DOHH2 (cell line): Measurements from ENCODE around the gene HCN2.
"Not testable (repeated sequence)": the region's sequence is repeated elsewhere in the genome, so short reads cannot be mapped to it uniquely, and the experiment has no call there.

ENCODE experiments used
- H3F3A ChIP-seq: fragments of 200-600 bp; sonication (generic), shearing (Covaris generic); 2 replicates; pipeline ENCODE4 v1.6.0; 2016; ENCODE audit warnings: antibody characterized with exemption, mild to moderate bottlenecking; ENCODE audit not compliant: control insufficient read depth, insufficient read depth
- H3K27ac ChIP-seq: fragments of 200-600 bp; sonication (generic); 2 replicates; pipeline ENCODE4 v1.5.1; 2014; ENCODE audit warnings: low read depth, mild to moderate bottlenecking, low read length, moderate library complexity
- H3K27me3 ChIP-seq: fragments of 200-600 bp; sonication (generic); 2 replicates; pipeline ENCODE4 v1.6.1; 2014; ENCODE audit warnings: mild to moderate bottlenecking, low read length, mixed read lengths; ENCODE audit not compliant: control insufficient read depth
- H3K36me3 ChIP-seq: fragments of 200-600 bp; sonication (generic); 2 replicates; pipeline ENCODE4 v1.6.1; 2014; ENCODE audit warnings: mild to moderate bottlenecking, low read length, moderate library complexity, mixed read lengths; ENCODE audit not compliant: control insufficient read depth
- H3K4me1 ChIP-seq: fragments of 200-600 bp; sonication (generic); 2 replicates; pipeline ENCODE4 v1.6.1; 2014; ENCODE audit warnings: mild to moderate bottlenecking, low read length, mixed read lengths; ENCODE audit not compliant: control insufficient read depth
- H3K4me2 ChIP-seq: fragments of 200-600 bp; sonication (generic); 2 replicates; pipeline ENCODE4 v1.6.0; 2014; ENCODE audit warnings: mild to moderate bottlenecking, low read length, moderate library complexity
- H3K4me3 ChIP-seq: fragments of 200-600 bp; sonication (generic); 2 replicates; pipeline ENCODE4 v1.5.1; 2014; ENCODE audit warnings: mild to moderate bottlenecking, low read length, mixed read lengths
- H3K79me2 ChIP-seq: fragments of 200-600 bp; sonication (generic); 2 replicates; pipeline ENCODE4 v1.6.1; 2014; ENCODE audit warnings: mild to moderate bottlenecking, low read length, mixed read lengths; ENCODE audit not compliant: control insufficient read depth
- H3K9me2 ChIP-seq: fragments of 200-600 bp; sonication (generic); replicated peaks from 2 replicates; pipeline ENCODE4 v1.6.1; 2014; ENCODE audit warnings: mild to moderate bottlenecking, low read length, mixed read lengths; ENCODE audit not compliant: control insufficient read depth
- H3K9me3 ChIP-seq: fragments of 200-600 bp; sonication (generic); 2 replicates; pipeline ENCODE4 v1.6.1; 2014; ENCODE audit warnings: antibody characterized with exemption, low read length, mixed read lengths; ENCODE audit not compliant: control insufficient read depth, insufficient read depth
- H4K20me1 ChIP-seq: fragments of 200-600 bp; sonication (generic); 2 replicates; pipeline ENCODE4 v1.6.0; 2014; ENCODE audit warnings: low read depth, mild to moderate bottlenecking, antibody characterized with exemption, low read length, moderate library complexity; ENCODE audit not compliant: control insufficient read depth, insufficient read depth
- CTCF ChIP-seq: fragments of 200-600 bp; sonication (generic); IDR thresholded peaks from one replicate; pipeline ENCODE4 v1.5.1; 2014; ENCODE audit warnings: antibody characterized with exemption, mild to moderate bottlenecking, low read depth, low read length; ENCODE audit not compliant: poor library complexity, severe bottlenecking
- EZH2phosphoT487 ChIP-seq: fragments of 200-600 bp; sonication (generic); IDR thresholded peaks from 2 replicates; pipeline ENCODE4 v1.6.1; 2017; ENCODE audit warnings: borderline replicate concordance, mild to moderate bottlenecking, antibody characterized with exemption, low read length, moderate library complexity, mixed read lengths

Gene HCN2

DNA sequence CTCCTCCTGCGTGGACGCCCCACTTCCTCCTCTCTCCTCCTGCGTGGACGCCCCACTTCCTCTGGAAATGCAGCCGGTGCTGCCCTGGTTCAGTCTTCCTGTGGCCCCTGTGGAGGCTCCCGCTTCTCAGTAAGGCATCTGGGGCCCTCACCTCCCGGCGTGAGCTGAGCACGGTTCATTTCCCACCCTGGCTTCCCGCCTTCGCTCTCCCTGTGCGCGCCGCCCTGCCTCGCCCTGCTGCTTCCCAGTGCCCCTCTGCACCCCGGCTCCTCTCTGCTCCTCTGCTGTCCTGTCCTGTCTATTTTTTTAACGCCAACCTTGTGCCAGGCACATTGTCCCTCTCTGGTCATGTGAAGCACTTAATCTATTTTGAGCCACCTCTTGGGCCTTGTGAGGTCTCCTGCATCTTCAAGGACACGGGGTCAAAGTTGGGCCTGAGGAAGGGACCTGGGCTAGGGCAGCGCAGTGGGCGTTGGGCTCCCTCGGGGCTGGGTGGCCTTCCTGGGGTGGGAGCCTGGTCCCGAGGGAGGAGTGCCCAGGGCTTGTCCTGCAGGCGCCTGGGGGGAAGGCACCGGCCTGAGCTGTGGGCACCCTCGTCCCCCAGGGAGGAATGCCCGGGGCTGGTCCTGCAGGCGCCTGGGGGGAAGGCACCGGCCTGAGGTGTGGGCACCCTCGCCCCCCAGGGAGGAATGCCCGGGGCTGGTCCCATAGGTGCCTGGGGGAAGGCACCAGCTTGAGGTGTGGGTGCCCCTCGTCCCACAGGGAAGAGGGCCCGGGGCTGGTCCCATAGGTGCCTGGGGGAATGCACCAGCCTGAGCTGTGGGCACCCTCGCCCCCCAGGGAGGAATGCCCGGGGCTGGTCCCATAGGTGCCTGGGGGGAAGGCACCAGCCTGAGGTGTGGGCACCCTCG lies 13.0 kb downstream of the HCN2 start:
- H3F3A ChIP-seq: no peaks in the 10 kb centered on the region; the same call in 1 of the 2 replicates
- H3K79me2 ChIP-seq: no peaks in the 10 kb centered on the region
- no peak for TF ChIP-seq EZH2phosphoT487
- no peak for TF ChIP-seq CTCF
- no peak overlapping the region for H3K4me2 ChIP-seq
- no peaks in the 10 kb centered on the region for H3K4me1 ChIP-seq
- no peak overlapping the region for H3K4me3 ChIP-seq
- no peaks in the 10 kb centered on the region for H3K9me2 ChIP-seq
- H3K9me3 ChIP-seq: no peaks in the 10 kb centered on the region
- no peaks in the 10 kb centered on the region for H3K27me3 ChIP-seq
- H3K36me3 ChIP-seq: no peaks in the 10 kb centered on the region
- no peak overlapping the region for H3K27ac ChIP-seq
- no peaks in the 10 kb centered on the region for H4K20me1 ChIP-seq

DNA sequence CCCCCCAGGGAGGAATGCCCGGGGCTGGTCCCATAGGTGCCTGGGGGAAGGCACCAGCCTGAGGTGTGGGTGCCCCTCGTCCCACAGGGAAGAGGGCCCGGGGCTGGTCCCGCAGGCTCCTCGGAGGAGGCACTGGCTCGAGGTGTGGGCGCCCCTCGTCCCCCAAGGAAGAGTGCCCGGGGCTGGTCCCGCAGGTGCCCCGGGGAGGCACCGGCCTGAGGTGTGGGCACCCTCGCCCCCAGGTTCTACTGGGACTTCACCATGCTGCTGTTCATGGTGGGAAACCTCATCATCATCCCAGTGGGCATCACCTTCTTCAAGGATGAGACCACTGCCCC lies 13.6 kb downstream of the HCN2 start:
- not testable (repeated sequence) for H3K27ac ChIP-seq, H3K4me2 ChIP-seq, H3K9me3 ChIP-seq, H3K36me3 ChIP-seq, H3K79me2 ChIP-seq, H4K20me1 ChIP-seq, H3F3A ChIP-seq, H3K4me3 ChIP-seq, H3K9me2 ChIP-seq, H3K4me1 ChIP-seq, H3K27me3 ChIP-seq

DNA sequence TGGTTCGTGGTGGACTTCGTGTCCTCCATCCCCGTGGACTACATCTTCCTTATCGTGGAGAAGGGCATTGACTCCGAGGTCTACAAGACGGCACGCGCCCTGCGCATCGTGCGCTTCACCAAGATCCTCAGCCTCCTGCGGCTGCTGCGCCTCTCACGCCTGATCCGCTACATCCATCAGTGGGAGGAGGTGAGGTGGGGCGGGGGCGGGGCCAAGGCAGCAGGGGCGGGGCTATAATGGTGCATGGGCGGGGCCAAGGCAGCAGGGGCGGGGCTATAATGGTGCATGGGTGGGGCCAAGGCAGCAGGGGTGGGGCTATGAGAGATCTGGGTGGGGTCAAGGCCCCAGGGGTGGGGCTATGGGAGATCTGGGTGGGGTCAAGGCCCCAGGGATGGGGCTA lies 14.1 kb downstream of the HCN2 start:
- not testable (repeated sequence) for H3K4me2 ChIP-seq, H3F3A ChIP-seq, H3K4me1 ChIP-seq, H3K9me2 ChIP-seq, H3K36me3 ChIP-seq, H3K9me3 ChIP-seq, H3K79me2 ChIP-seq, H3K27me3 ChIP-seq, H4K20me1 ChIP-seq, H3K27ac ChIP-seq, H3K4me3 ChIP-seq

DNA sequence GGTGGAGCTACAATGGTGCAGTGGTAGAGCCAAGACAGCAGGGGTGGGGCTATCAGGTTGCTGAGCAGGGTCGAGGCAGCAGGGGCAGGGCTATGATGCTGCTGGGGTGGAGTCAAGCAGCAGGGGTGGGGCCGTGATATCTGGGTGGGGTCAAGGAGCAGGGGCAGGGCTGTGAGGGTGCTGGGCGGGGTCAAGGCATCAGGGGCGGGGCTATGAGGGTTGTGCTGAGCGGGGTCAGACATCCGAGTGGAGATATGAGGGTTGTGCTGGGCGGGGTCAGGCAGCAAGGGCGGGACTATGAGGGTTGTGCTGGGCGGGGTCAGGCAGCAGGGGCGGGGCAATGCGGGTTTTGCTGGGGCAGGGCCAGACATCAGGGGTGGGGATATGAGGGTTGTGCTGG lies 14.7 kb downstream of the HCN2 start:
- H3K36me3 ChIP-seq: no peaks in the 10 kb centered on the region
- H3K4me1 ChIP-seq: peaks cover 6% of the 10 kb centered on the region; the same call in 1 of the 2 replicates
- no peaks in the 10 kb centered on the region for H3K27me3 ChIP-seq
- no peak overlapping the region for H3K27ac ChIP-seq
- no peak overlapping the region for H3K4me3 ChIP-seq
- no peaks in the 10 kb centered on the region for H3K9me3 ChIP-seq
- no peaks in the 10 kb centered on the region for H3K9me2 ChIP-seq
- no peaks in the 10 kb centered on the region for H4K20me1 ChIP-seq
- no peaks in the 10 kb centered on the region for H3K79me2 ChIP-seq
- no peak for TF ChIP-seq EZH2phosphoT487
- TF ChIP-seq CTCF: no peak
- no peaks in the 10 kb centered on the region; the same call in 1 of the 2 replicates for H3F3A ChIP-seq
- H3K4me2 ChIP-seq: no peak overlapping the region
